Ishikawa (cell line): Measurements from ENCODE around the gene ANK2.

ENCODE experiments used
- CEBPB ChIP-seq: IDR thresholded peaks from 2 replicates; pipeline ENCODE4 v1.6.1; 2012
- CREB1 ChIP-seq: IDR thresholded peaks from 2 replicates; pipeline ENCODE4 v1.6.1; 2012; ENCODE audit warnings: low read depth
- EGR1 ChIP-seq: IDR thresholded peaks from 2 replicates; pipeline ENCODE4 v1.6.1; 2012
- EP300 ChIP-seq: IDR thresholded peaks from 2 replicates; pipeline ENCODE4 v1.6.1; 2012; ENCODE audit warnings: borderline replicate concordance
- FOXM1 ChIP-seq: IDR thresholded peaks from 2 replicates; pipeline ENCODE4 v1.6.1; 2012; ENCODE audit warnings: low read depth, borderline replicate concordance
- MAX ChIP-seq: IDR thresholded peaks from 2 replicates; pipeline ENCODE4 v1.6.1; 2012
- RAD21 ChIP-seq: IDR thresholded peaks from 2 replicates; pipeline ENCODE4 v1.6.1; 2012; ENCODE audit warnings: low read depth
- REST ChIP-seq: IDR thresholded peaks from 2 replicates; pipeline ENCODE4 v1.6.1; 2012; ENCODE audit warnings: low read depth, mild to moderate bottlenecking
- TAF1 ChIP-seq: IDR thresholded peaks from 2 replicates; pipeline ENCODE4 v1.6.1; 2012; ENCODE audit warnings: low read depth, mild to moderate bottlenecking
- TCF12 ChIP-seq: IDR thresholded peaks from 2 replicates; pipeline ENCODE4 v1.6.1; 2012; ENCODE audit warnings: low read depth
- USF1 ChIP-seq: IDR thresholded peaks from 2 replicates; pipeline ENCODE4 v1.6.1; 2012
- YY1 ChIP-seq: IDR thresholded peaks from 2 replicates; pipeline ENCODE4 v1.6.1; 2012; ENCODE audit warnings: low read depth

GRCh38 chr4:113008135-113008534 lies 41.3 kb upstream of the ANK2 start:
- no peak for TF ChIP-seq EP300
- no peak for TF ChIP-seq MAX
- no peak for TF ChIP-seq CREB1
- no peak for TF ChIP-seq USF1
- no peak for TF ChIP-seq EGR1
- TF ChIP-seq YY1 = no peak
- TF ChIP-seq REST = no peak
- no peak for TF ChIP-seq TAF1
- TF ChIP-seq RAD21 = no peak
- no peak for TF ChIP-seq FOXM1
- TF ChIP-seq CEBPB = no peak
- TF ChIP-seq TCF12 = no peak
